GM12872 (cell line): ENCODE results near the gene FETUB.

Experiments
- CTCF ChIP-seq: IDR thresholded peaks from 3 replicates; pipeline ENCODE4 v1.5.1; 2011; ENCODE audit warnings: low read depth, mild to moderate bottlenecking, low read length, moderate library complexity; ENCODE audit not compliant: insufficient read depth

Gene FETUB

GRCh38 chr3:186669378-186670084 is 29.3 kb downstream of the FETUB start:
- TF ChIP-seq CTCF = no peak

DNA sequence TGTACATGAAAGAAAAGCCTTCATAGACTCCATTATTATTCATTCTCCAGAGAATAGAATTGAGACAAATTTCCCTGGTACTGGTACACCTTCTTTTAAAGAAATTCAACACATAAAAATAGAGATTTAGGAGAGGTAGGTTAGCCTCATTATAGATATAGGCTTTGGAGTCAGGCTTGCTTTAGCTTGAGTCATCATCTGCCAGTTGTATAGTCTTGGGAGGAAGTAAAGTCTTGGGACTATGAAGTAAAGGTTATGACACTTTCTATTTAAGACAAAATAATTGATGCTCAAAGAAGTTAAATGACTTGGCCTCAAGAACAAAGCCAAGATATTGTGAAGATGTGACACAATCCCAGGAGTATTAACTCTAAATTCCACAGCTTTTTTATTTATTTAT is 30.0 kb downstream of the FETUB start:
- TF ChIP-seq CTCF = no peak

GRCh38 chr3:186671051-186671450 is 30.9 kb downstream of the FETUB start:
- TF ChIP-seq CTCF = no peak

GRCh38 chr3:186678604-186679003 is 38.4 kb downstream of the FETUB start:
- TF ChIP-seq CTCF = no peak

- TF ChIP-seq CTCF = no peak
Measured at GRCh38 chr3:186679151-186679550, 39.0 kb downstream of the FETUB start.

- TF ChIP-seq CTCF = no peak
Measured at GRCh38 chr3:186680869-186681268, 40.7 kb downstream of the FETUB start.

DNA sequence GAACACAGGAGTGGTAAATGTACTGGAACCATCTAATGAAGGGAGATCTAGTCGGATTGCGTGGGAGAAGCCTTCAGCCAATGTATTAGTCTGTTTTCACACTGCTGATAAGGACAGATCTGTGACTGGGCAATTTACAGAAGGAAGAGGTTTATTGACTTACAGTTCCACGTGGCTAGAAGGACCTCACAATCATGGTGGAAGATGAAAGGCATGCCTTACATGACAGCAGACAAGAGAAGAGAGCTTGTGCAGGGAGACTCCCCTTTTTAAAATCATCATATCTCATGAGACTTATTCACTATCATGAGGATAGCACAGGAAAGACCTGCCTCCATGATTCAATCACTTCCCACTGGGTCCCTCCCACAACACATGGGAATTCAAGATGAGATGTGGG is 42.6 kb downstream of the FETUB start:
- no peak for TF ChIP-seq CTCF
